ENCODE measurements around the gene MED12. TPM values are rescaled to one million over a fixed set of nuclear protein-coding genes. Genes with fewer than 3 reads are reported as not detected.

MED12 gene
- total and polyA plus RNA-seq, 8 donors = 6.2 to 53.3 (median 27.9) TPM

DNA sequence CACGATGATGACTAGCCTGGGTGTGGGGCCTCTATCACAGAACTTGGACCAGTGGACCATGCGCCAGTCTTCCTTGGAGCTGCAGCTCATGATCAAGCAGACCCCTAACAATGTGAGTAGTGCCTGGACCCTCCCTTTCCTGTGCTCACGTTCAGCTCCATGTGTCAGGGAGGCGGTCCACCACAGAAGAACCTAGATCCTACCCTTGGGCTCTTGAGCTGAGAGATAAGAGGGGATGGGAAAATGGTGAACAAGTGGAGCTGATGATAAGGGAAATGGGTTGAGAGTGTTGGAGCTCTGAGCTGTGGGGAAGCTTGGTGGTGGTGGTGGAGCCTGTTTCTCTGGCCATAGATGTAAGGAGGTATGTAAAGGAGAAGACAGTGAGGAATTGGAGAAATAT, 13.1 kb downstream of the MED12 start:
- peaks cover 14 to 99% (median 95%) of the 10 kb centered on the region in 4 donors for H3K36me3 ChIP-seq

GRCh38 chrX:71140440-71140839, 22.0 kb downstream of the MED12 start:
- no peaks in the 10 kb centered on the region for H3K27me3 ChIP-seq
- WGBS, 5 donors = 62 to 82% (median 65%) methylated on average over 2 to 6 of the region's 6 CpGs
- no peak overlapping the region for H3K27ac ChIP-seq
- intact Hi-C loops (cut with DNase I; ENCODE audit: low total_unique reads) = no loop called here
- H3K4me1 ChIP-seq = peaks cover 0 to 21% (median 11%) of the 10 kb centered on the region in 4 donors
- H3K9me3 ChIP-seq = no peaks in the 10 kb centered on the region
- DNase-seq = no peak
- peaks cover 7 to 74% (median 73%) of the 10 kb centered on the region in 4 donors for H3K36me3 ChIP-seq
- H3K4me3 ChIP-seq = no peak overlapping the region
- TF ChIP-seq EP300 (IDR thresholded peaks at IDR 0.05) (no peak), CTCF (IDR thresholded peaks at IDR 0.05) (no peak), POLR2A (IDR thresholded peaks at IDR 0.05) (no peak), POLR2AphosphoS5 (IDR thresholded peaks at IDR 0.05) (no peak)

More for the DNA sequence above, 13.1 kb downstream of the MED12 start:
- DNase-seq = no peak
- Histone ChIP-seq H3K27ac (no peak overlapping the region), H3K4me1 (peaks cover 0 to 7% (median 6%) of the 10 kb centered on the region in 4 donors), H3K27me3 (no peaks in the 10 kb centered on the region), H3K9me3 (no peaks in the 10 kb centered on the region), H3K4me3 (no peak overlapping the region)
- intact Hi-C loops (cut with DNase I; ENCODE audit: low total_unique reads) = no loop called here
- WGBS, 5 donors = 63 to 88% (median 83%) methylated on average over 2 to 4 of the region's 4 CpGs
- TF ChIP-seq POLR2A (IDR thresholded peaks at IDR 0.05) (no peak), EP300 (IDR thresholded peaks at IDR 0.05) (no peak), CTCF (IDR thresholded peaks at IDR 0.05) (no peak), POLR2AphosphoS5 (IDR thresholded peaks at IDR 0.05) (no peak)

GRCh38 chrX:71143508-71143907, 25.1 kb downstream of the MED12 start:
- H3K9me3 ChIP-seq = no peaks in the 10 kb centered on the region
- no peak overlapping the region for H3K27ac ChIP-seq
- peaks cover under 1 to 43% (median 42%) of the 10 kb centered on the region in 4 donors for H3K36me3 ChIP-seq
- peak in 1 of 2 donors; percentile 45 for DNase-seq
- TF ChIP-seq POLR2AphosphoS5 (IDR thresholded peaks at IDR 0.05) (no peak), EP300 (IDR thresholded peaks at IDR 0.05) (no peak), POLR2A (IDR thresholded peaks at IDR 0.05) (no peak), CTCF (IDR thresholded peaks at IDR 0.05) (no peak)
- no peak overlapping the region for H3K4me3 ChIP-seq
- H3K27me3 ChIP-seq = no peaks in the 10 kb centered on the region
- intact Hi-C loops (cut with DNase I; ENCODE audit: low total_unique reads) = no loop called here
- H3K4me1 ChIP-seq = peaks cover 0 to 34% (median 18%) of the 10 kb centered on the region in 4 donors
- WGBS, 5 donors = 39 to 58% (median 46%) methylated on average over 6 of the region's 6 CpGs

- peaks cover 0 to 34% (median 18%) of the 10 kb centered on the region in 4 donors for H3K4me1 ChIP-seq
- intact Hi-C loops (cut with DNase I; ENCODE audit: low total_unique reads) = no loop called here
- H3K36me3 ChIP-seq = peaks cover 0 to 32% (median 31%) of the 10 kb centered on the region in 4 donors
- H3K4me3 ChIP-seq = peak within 1 kb of the TSS; percentile 18 to 37 (median 26)
- no peaks in the 10 kb centered on the region for H3K27me3 ChIP-seq
- TF ChIP-seq POLR2AphosphoS5 (IDR thresholded peaks at IDR 0.05) (no peak), EP300 (IDR thresholded peaks at IDR 0.05) (no peak), POLR2A (IDR thresholded peaks at IDR 0.05) (no peak), CTCF (IDR thresholded peaks at IDR 0.05) (no peak)
- DNase-seq = peak in 1 of 2 donors; percentile 61
- 8 to 47% (median 25%) methylated on average over 8 to 28 of the region's 28 CpGs for WGBS, 5 donors
- H3K9me3 ChIP-seq = no peaks in the 10 kb centered on the region
- H3K27ac ChIP-seq = no peak within 1 kb of the TSS
Observed at GRCh38 chrX:71144651-71145050, 26.3 kb downstream of the MED12 start, which contains the start of gene NLGN3. Gene NLGN3, plus strand, starts transcription at chrX:71144841. Its CDS starts 2,909 bp downstream, at chrX:71147750.

Measured in stomach (tissue), 9 donors.